ENCODE data around the gene SPINDOC.

Gene SPINDOC

DNA sequence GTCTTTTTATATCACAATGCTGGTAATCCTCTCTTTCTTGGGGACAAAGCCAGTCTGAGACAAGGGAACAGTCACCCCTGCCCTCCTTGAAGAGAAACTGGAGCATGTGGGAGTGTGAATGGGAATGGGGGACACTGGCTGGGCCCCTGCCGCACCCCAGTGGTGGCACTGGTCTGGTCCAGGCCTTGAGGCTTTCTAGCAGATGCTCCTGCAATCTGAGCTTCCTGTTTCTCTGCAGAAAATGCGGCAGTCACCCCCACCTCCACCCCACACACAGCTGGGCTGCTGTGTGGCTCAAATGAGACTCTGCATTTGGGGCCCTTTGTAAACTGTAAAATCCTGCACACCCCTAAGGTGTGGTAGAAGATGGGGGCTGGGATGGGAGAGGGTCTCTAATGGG is 19.1 kb downstream of the SPINDOC start:
- FAIRE-seq (no peak), DNase-seq (ENCODE audit: low spot score) (no peak)

DNA sequence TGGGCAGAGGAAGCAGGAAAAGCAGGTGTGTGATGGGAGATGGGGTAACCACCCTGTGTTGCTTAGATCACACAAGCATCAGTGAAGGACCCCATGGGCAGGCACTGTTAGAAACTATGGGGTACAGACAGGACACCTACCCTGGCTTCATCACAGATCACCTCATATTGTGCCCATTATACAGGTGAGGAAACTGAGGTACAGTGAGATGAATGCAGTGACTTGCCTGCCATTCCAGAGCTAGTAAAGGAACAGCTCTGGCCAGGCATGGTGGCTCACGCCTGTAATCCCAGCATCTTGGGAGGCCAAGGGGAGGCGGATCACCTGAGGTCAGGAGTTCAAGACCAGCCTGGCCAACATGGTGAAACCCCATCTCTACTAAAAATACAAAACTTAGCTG is 19.8 kb downstream of the SPINDOC start:
- DNase-seq (ENCODE audit: low spot score) (no peak), FAIRE-seq (no peak)

DNA sequence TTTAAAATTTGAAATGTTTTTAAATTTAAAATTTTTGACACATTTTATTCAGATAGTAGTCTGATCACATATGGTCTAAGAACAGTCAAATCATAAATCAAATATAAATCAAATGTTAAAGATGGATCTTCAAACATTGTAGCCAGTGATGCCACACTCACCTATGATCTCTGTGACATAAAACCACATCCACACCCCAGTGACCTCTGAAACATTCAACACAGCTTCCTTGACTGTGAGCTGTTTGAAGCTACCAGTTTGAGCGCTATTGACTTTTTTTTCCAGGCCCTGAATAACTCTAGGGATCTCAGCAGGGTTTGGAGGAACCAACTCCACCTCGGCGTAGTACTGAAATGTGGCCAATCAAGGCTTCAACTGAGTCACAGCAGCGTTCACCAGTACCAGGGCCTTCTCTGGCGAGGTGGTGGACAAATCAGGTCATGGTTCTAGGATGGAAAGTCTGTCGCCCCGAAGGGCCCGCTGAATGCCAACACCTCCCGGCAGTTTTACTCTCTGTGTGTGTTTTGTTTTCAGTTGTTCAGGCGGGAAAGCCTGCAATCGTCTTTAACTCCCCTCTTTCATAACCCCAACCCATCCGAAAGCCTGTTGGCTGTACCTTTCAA is 21.4 kb downstream of the SPINDOC start:
- DNase-seq (ENCODE audit: low spot score) (no peak), FAIRE-seq (no peak)

DNA sequence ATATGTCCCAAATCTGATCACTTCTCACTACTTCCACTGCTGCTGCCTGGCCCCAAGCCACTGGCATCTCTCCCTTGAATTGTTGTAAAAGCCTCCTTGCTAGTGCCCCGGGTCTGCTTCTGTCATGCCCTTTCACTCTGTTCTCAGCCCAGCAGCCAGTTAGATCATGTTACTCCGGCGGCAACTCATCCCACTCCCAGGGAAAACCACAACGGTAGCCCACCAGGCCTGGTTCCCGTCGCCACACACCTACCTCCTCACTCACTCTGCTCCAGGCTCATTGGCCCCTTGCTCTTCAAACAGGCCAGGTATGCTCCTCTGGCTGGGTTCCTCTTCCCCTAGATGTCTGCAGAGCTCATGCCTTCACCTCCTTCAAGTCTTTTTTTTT is 21.9 kb downstream of the SPINDOC start:
- FAIRE-seq (no peak), DNase-seq (ENCODE audit: low spot score) (no peak)

DNA sequence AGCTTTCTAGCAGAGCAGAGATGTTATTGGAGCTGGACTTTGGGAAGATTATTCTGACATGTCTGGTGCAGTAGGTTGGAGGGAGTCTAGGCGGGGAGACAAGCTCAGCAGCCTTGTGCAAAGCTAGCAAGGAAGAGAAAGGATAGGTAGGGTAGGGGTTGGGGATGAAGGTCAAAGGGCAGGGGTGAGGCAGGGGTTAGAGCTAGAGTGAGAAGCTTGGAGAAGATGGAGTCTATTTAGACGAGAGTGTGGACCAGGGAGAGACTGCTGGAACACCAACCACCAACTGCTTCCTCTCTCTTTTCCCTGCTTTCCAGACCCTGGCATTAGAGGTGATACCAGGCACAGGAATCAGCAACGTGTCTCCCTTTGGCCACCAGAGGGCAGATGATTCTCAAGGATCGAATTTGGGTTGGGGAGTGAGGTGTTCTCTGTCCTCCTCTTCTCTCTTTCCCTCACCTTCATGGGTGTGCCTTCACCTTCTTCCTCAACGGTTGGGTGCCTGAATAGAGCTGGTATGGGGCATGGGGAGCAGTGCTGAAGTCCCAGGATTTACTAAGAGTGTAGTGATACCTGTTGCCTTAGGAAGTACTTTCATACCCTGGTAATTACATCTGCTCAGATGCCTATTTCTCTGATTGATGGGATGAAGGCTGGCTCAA is 23.9 kb downstream of the SPINDOC start:
- peak; percentile 56 for DNase-seq (ENCODE audit: low spot score)
- no peak for FAIRE-seq

DNA sequence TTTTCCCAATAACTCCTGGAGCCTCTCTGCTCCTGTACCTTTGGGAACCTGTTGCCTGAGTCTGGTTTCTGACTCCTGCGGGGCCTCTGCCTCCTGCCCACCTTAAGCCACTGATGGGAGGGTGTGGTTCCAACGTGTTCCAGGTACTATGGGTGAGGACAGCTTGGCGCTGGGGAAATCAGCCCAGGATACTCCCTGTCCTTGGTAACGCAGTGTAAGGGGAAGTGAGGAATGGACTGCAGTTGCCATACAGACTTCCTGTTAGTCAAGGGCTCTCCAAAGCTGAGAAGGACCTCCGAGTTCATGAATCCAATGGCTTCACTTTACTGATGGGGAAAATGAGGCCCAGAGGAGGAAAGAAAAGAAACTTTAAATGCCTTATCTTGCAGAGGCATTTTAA is 24.5 kb downstream of the SPINDOC start:
- FAIRE-seq (no peak), DNase-seq (ENCODE audit: low spot score) (no peak)

DNA sequence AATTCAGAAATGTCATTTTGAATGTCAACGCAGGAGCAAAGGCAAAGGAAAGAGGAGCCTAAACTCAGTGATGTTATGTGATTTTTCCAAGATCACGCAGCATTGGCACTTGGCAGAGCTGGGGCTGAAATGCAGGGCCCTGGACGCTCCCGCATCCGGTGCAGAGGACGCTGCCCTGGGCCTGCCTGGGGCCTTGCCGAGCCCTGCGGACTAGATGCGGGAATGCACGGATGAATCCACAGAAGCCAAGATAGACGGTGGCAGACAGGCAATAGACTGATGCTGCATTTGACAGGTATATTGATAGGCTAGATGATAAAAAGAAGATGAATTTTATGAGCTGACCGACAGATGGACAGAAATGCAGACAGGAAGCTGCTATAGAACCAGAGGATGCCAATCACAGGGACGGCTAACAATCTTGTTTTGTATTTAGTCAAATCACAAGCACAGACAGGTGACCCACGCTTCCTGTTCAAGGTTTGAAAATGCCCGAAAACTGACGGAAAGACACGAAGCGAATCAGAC is 25.0 kb downstream of the SPINDOC start:
- FAIRE-seq, result no peak

DNA sequence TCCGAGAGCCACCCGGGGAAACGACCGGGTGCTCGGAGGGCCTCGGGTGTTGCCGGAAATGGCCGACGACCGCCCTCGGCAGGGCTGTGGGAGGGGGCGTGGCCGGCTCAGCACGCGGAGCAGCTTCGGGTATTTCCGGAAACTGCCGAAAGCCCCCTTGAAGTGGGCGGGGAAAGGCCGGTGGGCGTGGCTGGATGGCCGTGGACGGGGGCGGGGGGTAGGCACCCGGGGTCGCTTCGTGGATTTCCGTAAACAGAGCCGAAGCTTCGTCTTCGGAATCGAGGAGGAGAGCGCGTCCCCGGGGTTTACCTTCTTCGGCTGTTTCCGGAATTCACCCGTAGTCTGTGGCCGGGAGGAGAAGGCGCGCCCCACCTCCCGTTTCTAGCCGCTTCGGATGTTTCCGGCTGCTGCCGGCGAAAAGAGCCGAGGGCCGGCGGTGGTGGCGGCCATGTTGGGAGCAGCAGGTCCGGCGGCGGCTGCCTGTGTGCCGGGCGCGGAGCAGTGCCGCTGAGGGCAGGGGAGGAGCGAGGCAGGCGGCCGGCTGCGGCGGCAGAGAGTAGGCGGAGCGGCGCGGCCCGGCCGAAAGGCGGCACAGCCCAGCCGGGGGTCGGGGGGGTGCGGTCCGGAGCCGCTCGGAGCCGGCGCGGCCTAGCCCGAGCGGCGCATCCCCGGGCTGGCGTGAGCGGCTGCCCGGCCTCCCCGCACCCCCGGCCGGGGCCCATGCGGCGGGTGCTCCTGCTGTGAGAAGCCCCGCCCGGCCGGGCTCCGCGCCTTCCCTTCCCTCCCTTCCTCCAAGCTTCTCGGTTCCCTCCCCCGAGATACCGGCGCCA is 25.6 kb downstream of the SPINDOC start, which contains the start of gene MARK2:
Gene MARK2, plus strand, starts transcription at position 433 of the 830 bp plus-strand sequence. Its CDS starts 397 bp downstream, at position 830.
- peak; percentile 95 for DNase-seq (ENCODE audit: low spot score)
- FAIRE-seq, result peak; percentile 82

More for the DNA sequence above, 25.0 kb downstream of the SPINDOC start:
- no peak for DNase-seq (ENCODE audit: low spot score)

DNA sequence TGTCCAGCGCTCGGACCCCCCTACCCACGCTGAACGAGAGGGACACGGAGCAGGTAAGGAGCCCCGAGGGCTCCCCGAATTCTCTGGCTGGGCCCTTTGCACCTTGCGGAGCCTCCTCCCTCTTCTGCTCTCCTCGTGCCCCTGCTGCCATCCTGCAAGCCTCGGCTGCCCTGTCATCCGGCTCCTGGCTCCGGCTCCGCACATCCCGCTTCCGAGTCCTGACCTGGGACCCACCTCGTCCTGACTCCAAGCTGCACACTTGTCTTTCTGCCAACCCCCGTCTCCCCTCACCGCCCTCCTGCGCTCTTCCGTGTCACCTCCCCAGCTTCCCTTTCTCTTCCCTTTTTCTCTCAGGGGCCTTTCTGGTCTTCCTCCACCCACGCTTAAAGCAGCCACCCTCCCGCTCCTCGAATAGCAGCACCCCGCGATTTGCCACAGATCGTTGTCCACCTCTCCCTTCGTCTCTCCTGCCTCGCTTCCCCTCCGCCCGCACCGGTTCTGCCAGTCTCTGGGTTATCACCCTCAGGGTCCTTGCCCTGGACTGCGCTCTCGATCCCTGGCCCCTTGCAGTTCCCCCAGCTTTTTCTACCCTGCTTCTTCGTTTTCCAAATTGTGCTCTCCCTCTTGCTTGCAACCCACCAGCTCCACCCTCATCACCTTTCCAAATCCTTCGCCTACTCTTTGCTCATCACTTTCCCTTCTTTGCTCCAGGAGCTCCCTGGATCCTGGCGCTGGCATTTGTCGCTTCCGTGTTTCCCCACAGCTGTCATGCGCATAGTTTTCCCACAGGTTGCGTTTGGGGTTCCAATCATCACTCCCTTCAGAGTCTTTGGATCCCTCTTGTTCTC is 26.5 kb downstream of the SPINDOC start:
- DNase-seq (ENCODE audit: low spot score) (no peak), FAIRE-seq (no peak)

DNA sequence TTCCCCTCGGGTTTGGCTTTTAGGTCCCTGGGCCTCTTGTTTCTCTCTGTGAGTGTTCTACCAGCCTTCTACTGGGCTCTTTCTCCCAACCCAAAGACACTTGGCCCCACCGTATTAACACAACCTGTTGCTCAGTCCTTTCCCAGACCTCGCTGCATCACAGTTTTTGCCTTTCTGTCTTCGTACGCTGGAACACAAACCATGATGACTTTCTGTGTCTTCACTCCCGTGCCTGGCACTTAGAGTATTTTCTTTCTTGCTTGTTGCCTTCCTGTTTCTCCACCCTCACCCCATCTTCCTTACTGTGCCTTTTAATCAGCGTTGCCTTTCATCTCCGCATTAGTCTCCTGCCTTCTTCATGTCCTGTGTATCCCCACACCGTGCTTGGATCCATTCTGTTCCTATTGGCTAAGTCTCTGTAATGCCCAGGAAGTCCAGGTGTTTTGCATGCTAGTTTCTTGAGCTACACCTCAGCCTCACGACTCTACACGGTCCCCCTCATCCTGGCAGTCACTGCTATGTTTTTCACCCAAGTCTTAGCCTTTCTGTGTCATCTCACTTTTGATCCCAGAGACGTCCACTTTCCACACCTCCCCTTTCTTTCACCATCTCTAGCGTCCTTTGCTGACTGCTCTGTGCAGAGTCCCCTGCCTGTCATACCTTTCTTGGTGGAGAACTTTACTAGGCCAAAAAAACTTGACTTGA is 27.3 kb downstream of the SPINDOC start:
- no peak for FAIRE-seq
- no peak for DNase-seq (ENCODE audit: low spot score)

DNA sequence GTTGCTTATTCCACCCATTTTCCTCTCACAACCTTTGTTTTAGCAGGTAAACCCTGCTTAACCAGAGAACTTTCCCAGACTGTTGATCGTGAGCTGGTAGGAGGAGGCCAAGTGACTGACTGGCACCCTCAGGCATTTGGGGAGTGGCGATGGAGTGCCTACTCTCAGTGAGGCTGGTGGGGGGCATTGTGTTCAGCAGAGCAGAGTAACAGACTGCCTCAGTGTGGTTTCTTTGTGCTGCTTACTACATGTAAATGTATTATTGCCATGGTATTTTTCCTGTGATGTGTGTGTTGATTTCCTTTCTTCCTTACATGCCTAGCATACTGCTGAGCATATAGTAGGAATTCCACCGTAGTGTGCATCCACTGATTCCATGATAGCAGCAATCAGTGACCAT is 28.3 kb downstream of the SPINDOC start:
- FAIRE-seq (no peak), DNase-seq (ENCODE audit: low spot score) (peak; percentile 24)

DNA sequence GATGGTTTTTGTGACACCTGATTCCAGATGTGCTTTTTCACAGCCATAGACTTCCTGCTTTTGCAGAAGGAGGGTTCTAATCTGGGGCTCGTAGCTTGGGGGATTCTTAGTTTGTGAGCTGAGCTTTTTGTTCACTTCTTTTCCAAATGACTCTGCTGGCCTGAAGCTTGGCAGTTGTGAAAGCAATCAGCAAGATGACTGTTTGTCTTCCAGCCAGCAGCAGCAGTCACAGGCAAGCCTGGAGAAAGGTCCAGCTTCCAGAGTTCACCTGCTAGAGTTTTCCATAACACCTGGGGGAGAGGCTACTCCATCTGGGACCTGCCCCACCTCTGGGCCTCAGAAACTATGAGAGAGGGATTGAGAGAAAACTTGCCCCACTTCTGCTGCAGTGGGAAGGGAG is 29.8 kb downstream of the SPINDOC start:
- DNase-seq (ENCODE audit: low spot score), result no peak
- FAIRE-seq, result no peak

DNA sequence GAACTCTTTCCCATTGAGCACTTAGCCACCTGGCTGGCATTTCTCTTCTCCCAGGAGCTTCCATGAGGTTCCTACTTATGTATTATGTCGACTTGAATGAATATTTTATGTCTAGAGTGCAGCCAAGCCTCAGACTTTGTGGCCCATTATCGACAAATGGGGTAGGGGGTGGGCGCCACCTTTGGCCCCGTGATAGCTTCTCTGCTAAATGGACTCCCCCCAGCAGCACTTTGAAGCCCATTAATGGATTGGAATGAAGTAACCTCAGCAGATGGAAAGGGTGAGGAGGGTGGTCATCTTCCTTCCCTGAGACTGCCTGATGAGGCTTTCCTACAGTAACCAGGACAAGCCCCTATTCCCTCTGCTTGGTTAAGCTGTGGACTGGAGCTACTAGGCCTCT is 31.6 kb downstream of the SPINDOC start:
- DNase-seq (ENCODE audit: low spot score), result no peak
- FAIRE-seq, result no peak

DNA sequence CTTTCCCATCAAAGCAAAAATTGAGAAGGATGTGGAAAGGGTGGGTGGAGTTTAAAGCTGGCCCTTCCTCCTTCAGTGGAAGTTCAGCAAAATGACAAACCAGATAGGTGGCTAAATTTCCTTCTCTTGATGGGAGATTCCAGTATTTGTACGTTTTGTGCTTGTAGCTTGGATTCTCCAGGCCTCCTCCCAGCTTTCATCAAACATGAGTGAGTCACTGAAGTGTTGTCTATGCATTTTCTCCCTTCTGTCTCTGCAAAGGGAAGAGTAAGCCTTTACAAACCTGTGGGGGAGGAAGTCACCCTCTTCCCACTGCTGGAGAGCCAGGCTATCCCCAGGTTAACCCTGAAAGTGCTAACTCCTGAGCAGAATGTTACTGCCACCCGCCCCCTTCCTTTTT is 32.0 kb downstream of the SPINDOC start:
- peak; percentile 71 for DNase-seq (ENCODE audit: low spot score)

DNA sequence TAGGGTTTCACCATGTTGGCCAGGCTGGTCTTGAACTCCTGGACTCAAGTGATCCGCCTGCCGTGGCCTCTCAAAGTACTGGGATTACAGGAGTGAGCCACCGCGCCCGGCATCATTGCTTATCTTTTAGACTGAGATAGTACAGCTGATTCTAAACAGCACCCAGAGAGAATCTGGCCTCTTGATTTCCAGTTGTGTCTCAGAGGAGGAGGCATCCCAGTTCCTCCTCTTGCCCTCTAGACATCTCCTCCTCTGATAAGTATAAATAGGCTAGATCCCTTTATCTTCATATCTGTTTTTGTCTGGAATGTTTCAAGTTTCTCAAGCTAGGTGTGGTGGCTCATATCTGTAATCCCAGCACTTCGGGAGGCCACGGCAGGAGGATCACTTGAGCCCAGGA is 32.7 kb downstream of the SPINDOC start:
- FAIRE-seq, result no peak
- no peak for DNase-seq (ENCODE audit: low spot score)

More for the DNA sequence above, 32.0 kb downstream of the SPINDOC start:
- no peak for FAIRE-seq

DNA sequence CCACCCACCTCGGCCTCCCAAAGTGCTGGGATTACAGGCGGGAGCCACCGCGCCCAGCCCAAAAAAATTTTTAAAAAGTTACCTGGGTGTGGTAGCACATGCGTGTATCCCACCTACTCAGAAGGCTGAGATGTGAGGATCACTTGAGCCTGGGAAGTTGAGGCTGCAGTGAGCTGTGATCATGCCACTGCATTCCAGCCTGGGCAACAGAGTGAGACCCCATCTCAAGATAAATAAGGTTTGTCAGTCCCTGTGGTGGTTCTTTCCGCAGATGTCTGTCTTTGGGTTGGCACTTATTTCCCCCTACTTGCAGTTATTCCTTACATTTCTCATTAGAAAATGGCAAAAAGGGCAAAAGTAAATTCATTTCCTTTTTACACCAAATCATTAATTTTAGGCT is 33.6 kb downstream of the SPINDOC start:
- DNase-seq (ENCODE audit: low spot score), result no peak
- FAIRE-seq, result no peak

DNA sequence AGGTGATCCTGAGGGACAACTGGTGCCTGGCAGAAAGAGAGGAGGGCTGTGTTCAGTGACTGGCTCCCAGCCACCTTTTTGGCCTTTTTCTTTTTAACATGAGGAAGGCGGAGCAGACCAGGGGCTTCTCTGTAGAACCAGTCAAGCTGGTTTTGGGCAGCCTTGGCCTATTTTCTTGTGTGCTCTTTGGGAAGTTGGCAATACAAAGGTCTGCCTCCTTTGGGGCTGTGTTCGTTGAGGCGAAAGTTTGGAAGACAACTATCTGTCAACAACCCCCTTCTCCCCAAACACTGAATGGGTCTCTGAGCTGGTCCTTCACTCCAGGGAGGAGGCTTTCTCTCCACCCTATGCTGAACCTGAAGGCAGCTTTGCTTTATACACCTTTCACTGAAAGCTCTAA is 34.1 kb downstream of the SPINDOC start:
- DNase-seq (ENCODE audit: low spot score) (no peak), FAIRE-seq (no peak)

DNA sequence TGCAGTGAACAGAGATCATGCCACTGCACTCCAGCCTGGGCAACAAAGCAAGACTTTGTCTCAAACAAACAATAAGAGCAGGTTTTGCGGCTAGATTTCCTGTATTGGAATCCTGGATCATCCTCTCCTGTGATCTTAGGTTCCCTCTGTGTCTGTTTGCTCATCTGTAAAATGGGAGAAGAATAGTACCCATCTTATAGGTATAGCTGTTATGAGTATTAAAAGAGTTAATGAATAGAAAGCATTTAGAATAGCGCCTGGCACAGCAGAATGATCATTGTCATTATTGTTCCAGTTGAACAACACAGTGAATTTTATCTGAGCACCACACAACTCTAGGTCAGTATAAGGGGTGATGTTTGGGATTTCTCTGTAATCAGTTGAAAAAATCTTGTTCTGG is 36.4 kb downstream of the SPINDOC start:
- DNase-seq (ENCODE audit: low spot score) (no peak), FAIRE-seq (no peak)

DNA sequence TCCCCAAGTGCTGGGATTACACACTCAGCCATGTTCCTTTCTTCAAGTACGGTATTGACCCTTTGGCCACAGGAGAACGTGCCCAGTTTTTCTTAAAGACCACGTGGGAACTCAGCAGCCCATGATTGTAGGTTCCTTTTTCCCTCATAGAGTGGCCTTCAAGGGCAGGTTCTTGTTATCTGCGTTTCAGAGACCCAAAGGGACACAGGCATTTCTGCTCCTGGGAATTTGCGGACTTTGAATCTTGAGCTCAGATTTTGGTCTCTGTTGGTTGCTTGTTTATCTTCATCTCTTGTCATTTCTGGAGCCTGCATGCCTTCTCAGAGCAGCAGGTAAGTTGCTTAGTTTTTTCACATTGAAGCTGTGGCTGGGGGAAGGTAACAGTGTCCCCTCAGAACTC is 37.7 kb downstream of the SPINDOC start:
- DNase-seq (ENCODE audit: low spot score) (no peak), FAIRE-seq (no peak)

DNA sequence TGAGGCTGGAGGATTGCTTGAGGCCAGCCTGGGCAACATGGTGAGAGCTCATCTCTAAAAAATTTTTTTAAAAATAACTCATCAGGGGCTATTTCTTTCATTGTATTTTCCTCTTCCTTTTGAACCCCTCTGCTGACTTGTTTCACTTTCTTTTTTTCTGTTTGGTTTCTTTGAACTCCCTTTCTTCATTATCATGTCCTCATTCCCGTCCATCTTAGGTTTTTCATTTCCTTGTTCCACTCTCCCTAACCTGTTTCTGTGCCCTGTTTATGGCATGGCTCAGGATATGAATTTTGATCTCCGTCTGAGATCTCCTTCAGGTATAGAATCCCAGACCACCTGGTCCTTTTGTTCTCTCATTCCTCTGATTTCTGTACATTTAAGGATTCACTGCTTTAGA is 38.1 kb downstream of the SPINDOC start:
- FAIRE-seq (no peak), DNase-seq (ENCODE audit: low spot score) (no peak)

DNA sequence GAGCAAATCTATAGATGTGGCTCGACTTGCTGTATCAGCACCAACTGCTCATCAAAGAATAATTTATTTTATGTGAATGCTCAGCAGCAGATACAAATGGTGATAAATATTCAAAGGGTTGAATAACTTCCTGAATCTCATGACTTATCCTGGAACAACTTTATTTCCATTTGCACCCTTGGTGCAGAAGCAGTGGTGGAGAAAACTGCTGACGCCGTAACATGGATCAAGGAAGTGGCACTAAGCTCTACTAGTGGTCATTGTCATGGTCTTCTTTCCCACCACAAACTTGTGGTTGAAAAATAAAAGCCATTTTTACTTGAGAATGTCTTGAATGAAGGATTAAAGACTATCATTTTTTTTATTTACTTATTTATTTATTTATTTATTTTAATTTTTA is 40.2 kb downstream of the SPINDOC start:
- DNase-seq (ENCODE audit: low spot score), result no peak
- no peak for FAIRE-seq
